GM20431 (cell line): ENCODE data around the gene RNU1-2.
"Not testable (repeated sequence)": the region's sequence is repeated elsewhere in the genome, so short reads cannot be mapped to it uniquely, and the experiment has no call there.

Source experiments
- in situ Hi-C: fragments of 300-500 bp; cut with MseI, MboI; formaldehyde crosslinking; loops from one replicate; pipeline ENCODE4 v1.15.0; 2020; ENCODE audit warnings: low sequenced_read_pairs; ENCODE audit not compliant: unreplicated experiment

Gene RNU1-2

DNA sequence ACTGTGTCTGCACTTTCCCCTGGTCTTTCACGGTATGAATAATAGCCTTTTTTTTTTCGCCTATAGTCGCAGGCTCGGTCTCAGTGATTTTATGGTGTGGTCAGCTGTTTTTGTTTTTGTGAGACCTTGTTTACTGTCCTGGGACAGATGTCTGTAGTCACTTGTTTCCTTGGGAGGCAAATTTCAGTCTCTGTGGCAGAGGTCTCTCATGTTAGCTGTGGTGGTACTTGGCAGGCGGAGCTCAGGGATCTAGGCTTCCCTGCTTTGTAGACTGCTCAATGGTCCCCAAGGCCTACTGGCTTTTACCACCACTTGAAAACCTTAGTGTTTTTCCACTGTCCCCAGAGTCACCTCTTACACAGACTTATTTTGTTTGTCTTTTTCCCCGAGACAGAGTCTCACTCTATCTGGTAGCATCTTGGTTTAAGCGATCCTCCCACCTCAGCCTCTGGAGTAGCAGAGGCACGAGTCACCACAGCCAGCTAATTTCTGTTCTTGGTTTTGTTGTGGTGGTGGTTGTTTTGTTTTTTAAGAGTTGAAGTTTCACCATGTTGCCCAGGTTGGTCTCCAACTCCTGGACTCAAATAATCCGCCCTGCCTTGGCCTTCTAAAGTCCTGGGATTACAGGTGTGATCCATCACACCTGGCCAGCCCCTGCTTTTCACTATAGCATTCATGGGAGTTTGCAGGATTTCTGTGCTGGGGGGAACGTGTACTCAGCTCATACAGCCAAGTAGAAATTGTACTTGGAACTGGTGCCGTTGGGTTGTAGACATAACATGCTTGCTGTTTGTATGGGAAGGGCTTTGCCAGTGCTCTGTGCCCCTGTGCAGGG lies 10.3 kb downstream of the RNU1-2 start:
- in situ Hi-C loops, result no loop called here

DNA sequence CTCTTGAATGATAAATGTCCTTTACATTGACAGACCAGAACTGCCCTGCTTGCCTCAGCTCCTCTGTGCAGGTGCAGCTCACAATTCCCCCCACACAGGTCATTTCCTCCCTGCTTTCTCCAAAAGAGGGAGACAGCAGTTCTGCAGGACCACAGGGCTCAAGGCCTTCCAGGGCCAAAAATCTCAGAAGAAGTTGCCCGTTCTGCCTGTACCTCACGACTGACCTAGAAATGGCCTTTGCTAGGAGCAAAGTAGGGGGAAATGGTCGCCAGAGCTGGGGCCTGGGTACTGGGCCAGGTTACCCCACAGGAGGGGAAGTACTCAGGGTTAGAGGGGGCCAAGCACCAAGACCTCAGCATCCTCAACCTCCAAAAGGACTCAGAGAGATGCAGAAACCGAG lies 11.1 kb downstream of the RNU1-2 start:
- in situ Hi-C loops, result no loop called here

DNA sequence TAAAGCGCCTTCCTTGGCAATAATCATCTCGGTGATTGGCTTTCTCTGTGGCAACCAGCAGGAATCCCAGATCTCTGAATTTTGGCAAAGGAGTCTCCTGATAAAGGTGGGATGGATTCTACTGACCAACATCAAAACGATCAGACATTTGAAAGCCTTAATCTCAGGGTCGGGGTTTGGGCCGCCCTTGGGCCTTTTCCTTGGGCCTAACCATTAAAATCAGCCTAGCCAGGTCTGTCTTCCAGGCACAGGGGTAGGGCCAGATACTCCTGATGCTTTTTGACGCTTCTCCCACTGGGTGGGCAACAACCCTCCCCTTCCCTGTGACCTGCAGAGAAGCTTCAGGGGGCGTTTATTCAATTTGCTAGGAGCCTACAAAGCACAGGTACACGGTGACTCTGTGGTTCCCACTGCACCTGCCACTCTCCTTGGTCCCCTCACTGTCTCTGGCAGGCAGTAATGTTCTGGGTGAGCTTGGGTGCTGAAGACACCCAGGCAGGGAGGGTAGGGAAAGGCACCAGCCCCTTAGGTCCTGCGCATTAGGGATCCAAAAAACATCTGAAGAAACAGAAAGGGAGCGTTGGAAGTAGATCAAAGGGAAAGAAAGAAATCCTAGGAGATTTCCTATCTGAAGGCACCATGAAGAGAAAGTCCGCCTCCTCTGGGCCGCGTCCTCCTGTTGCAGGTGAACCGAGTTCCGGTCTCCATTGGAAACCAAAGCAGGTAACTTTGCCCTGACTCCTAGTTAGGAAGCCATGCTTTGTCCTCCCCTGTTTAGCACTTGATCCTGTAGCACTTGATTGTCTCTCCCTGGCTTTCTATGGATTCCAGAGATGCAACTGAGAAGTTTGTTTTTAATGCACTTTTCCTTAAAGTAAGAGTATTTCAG lies 12.3 kb downstream of the RNU1-2 start:
- in situ Hi-C loops, result no loop called here

GRCh38 chr1:16911851-16912721 lies 16.3 kb downstream of the RNU1-2 start:
- in situ Hi-C loops, result not testable (repeated sequence)

GRCh38 chr1:16912742-16913141 lies 17.0 kb downstream of the RNU1-2 start:
- in situ Hi-C loops, result not testable (repeated sequence)

- in situ Hi-C loops, result no loop called here
These were observed 17.5 kb downstream of the RNU1-2 start for GRCh38 chr1:16913181-16913832.

DNA sequence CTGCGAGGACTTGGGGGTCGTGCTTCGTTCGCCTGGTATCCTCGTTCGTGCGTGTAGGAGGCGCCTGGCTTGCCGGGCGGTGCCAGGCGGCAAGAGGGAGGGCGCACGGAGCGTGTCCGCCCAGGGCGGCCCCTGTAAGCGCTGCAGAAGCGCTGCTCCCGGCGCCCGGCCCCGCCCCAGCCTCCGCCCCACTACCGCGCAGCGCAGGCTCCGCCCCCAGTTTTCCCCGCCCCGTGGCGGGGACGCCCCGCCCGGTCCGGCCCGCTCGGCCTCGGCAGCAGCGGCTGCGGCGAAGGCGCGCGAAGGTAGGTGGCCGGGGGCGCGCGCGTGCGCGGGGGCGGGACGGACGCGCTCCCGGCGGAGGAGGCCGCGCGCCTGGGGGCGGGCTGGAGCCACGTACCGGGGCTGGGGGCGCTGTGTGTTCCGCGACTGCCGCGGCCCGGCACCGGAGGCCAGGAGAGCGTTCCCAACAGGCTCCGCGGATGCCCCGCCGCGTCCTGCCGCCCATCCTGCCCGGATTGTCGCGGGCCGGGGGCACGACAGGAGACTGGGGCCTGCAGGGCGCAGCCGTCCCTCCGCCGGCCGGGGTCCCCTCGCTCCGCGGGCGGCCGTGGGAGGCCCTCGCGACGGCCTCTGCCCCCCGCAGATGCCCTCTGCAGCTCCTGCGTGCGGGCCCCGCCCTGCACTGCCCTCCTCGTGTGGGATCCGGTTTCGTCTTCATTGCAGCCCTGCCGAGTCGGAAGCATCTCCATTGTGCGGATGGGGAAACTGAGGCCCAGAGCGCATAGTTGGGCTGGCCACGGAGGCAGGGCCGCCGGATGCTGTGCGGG lies 18.3 kb downstream of the RNU1-2 start:
- in situ Hi-C loops, result no loop called here

DNA sequence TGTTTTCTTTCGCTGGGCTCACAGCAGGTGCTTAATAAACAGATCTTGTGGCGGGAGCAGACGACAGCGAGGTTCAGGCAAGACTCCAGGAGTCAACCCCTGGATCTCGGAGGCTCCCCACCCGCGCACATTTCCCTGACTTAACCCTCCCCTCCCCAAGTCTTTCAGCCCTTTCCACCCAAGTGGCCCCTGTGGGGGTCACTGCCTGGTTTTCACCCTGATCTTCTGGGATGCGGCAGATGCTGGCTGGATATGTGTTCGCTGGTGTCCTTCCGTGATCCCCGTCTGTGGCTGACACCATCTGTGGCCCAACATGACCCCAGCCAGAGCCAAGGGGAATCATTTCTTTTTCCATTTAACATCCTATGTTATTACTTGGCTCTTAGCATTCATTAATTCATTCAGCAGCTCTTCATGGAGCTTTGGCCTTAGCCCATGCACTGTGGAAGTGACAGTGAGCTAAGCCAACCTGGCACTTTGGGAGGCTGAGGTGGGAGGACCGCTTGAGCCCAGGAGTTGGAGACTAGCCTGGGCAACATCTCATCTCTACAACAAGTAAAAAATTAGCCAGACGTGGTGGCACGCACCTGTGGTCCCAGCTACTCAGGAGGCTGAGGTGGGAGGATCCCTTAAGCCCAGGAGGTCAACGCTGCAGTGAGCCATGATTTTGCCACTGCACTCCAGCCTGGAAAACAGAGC lies 19.3 kb downstream of the RNU1-2 start:
- in situ Hi-C loops, result not testable (repeated sequence)

DNA sequence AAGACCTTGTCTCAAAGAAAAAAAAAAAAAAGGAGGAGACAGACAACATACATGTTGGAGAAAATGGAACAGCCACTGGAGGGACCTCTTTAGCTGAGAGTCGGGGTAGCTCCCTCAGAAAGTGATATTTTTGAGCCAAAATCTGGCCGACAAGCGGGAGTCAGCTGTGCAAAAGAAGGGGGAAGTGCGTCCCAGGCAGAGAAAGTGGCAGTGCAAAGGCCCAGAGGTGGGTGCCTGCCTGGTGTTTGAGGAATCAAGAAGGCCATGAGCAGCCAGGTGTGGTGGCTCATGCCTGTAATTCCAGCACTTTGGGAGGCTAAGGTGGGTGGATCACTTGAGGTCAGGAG lies 19.8 kb downstream of the RNU1-2 start:
- in situ Hi-C loops, result no loop called here

- in situ Hi-C loops, result not testable (repeated sequence)
These were observed 20.5 kb downstream of the RNU1-2 start for GRCh38 chr1:16916036-16916880.

DNA sequence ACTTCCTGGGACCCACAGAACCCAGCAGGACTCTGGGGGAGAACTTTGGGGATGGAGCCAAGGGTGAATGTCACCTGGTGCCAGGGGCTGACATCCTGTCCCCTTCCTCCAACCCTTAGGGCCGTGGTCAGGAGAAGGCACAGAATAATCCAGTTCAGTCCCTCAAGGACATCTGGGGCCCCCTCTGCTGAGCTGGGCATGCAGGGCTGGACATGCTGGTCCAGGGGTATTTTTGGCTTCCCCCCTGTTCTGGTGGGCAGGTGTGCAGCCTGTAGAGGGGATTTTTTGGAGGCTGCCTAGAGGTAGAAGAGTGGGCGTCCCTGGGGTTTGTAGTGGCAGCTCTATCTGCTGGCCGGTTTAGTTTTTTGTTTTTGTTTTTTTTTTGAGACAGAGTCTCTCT lies 22.6 kb downstream of the RNU1-2 start:
- in situ Hi-C loops, result no loop called here

GRCh38 chr1:16918936-16919665 lies 23.3 kb downstream of the RNU1-2 start:
- in situ Hi-C loops, result not testable (repeated sequence)

DNA sequence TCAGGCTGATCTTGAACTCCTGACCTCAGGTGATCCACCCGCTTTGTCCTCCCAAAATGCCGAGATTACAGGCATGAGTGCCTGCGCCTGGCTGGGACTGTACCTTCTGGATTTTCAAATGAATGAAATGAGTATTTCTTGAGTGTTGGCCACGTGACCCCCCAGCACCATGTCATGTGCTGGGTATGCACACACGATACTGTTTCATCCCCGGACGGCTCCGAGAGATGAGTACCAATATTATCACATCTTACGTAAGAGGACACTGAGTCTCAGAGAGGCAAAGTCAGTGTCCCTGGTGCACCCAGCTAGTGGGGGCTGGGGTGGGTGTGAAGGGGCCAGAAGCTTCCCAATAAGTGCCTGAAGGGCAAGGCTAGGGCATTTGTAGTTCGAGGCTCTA lies 25.2 kb downstream of the RNU1-2 start:
- in situ Hi-C loops, result no loop called here

- in situ Hi-C loops, result no loop called here
These were observed 25.8 kb downstream of the RNU1-2 start, which contains the start of gene CROCC for GRCh38 chr1:16921391-16922185. Gene CROCC (plus strand): TSS chr1:16921931. CDS start chr1:16922019, 88 bp downstream.

GRCh38 chr1:16922466-16922865 lies 26.7 kb downstream of the RNU1-2 start:
- in situ Hi-C loops, result no loop called here

- in situ Hi-C loops, result no loop called here
These were observed 27.2 kb downstream of the RNU1-2 start for GRCh38 chr1:16922885-16923431.
